ENCODE data around the gene MSI2.
A peak's percentile ranks its signal among the peaks of the same experiment; 100 is the strongest.

Gene MSI2

GRCh38 chr17:57542510-57542909 lies 286.2 kb downstream of the MSI2 start:
- no peak for ATAC-seq
- TF ChIP-seq CSRNP3 (CRISPR knock-in tag; IDR thresholded peaks at IDR 0.05) (no peak), ARNTL (CRISPR knock-in tag; IDR thresholded peaks at IDR 0.05; ENCODE audit: borderline replicate concordance, low read depth) (peak; percentile 25; the same call in 1 of the 2 replicates), CREB5 (CRISPR knock-in tag; IDR thresholded peaks at IDR 0.05; ENCODE audit: low read depth) (0 out of 2 replicates have a peak, but pooled peaks have one; percentile 5), ZFP30 (CRISPR knock-in tag; IDR thresholded peaks at IDR 0.05) (no peak), PPARA (CRISPR knock-in tag; IDR thresholded peaks at IDR 0.05; ENCODE audit: borderline replicate concordance) (no peak), ESRRG (CRISPR knock-in tag; IDR thresholded peaks at IDR 0.05) (no peak), SNAI2 (CRISPR knock-in tag; IDR thresholded peaks at IDR 0.05) (no peak), OSR1 (CRISPR knock-in tag; IDR thresholded peaks at IDR 0.05) (no peak)

GRCh38 chr17:57543230-57543629 lies 286.9 kb downstream of the MSI2 start:
- TF ChIP-seq ZFP30 (CRISPR knock-in tag; IDR thresholded peaks at IDR 0.05) (no peak), ZNF565 (CRISPR knock-in tag; conservative IDR thresholded peaks at IDR 0.05; ENCODE audit: low read depth) (no peak), PATZ1 (CRISPR knock-in tag; IDR thresholded peaks at IDR 0.05; ENCODE audit: borderline replicate concordance) (no peak), ESRRG (CRISPR knock-in tag; IDR thresholded peaks at IDR 0.05) (no peak), CREB5 (CRISPR knock-in tag; IDR thresholded peaks at IDR 0.05; ENCODE audit: low read depth) (no peak), TCF4 (CRISPR knock-in tag; IDR thresholded peaks at IDR 0.05; ENCODE audit: borderline replicate concordance) (no peak), OSR1 (CRISPR knock-in tag; IDR thresholded peaks at IDR 0.05) (no peak), RARB (CRISPR knock-in tag; IDR thresholded peaks at IDR 0.05) (no peak), ZNF70 (CRISPR knock-in tag; IDR thresholded peaks at IDR 0.05) (no peak), SNAI2 (CRISPR knock-in tag; IDR thresholded peaks at IDR 0.05) (no peak), CSDC2 (CRISPR knock-in tag; IDR thresholded peaks at IDR 0.05) (no peak), ZNF8 (CRISPR knock-in tag; IDR thresholded peaks at IDR 0.05) (no peak), TSHZ2 (CRISPR knock-in tag; IDR thresholded peaks at IDR 0.05) (no peak)
- ATAC-seq: no peak

- TF ChIP-seq CSRNP3 (CRISPR knock-in tag; IDR thresholded peaks at IDR 0.05) (0 out of 2 replicates have a peak, but pooled peaks have one; percentile 11), ISL1 (CRISPR knock-in tag; IDR thresholded peaks at IDR 0.05) (no peak), PPARA (CRISPR knock-in tag; IDR thresholded peaks at IDR 0.05; ENCODE audit: borderline replicate concordance) (no peak; the same call in 1 of the 2 replicates), TCF4 (CRISPR knock-in tag; IDR thresholded peaks at IDR 0.05; ENCODE audit: borderline replicate concordance) (peak; percentile 62; the same call in 1 of the 2 replicates), SNAI2 (CRISPR knock-in tag; IDR thresholded peaks at IDR 0.05) (0 out of 2 replicates have a peak, but pooled peaks have one; percentile 44), ZNF70 (CRISPR knock-in tag; IDR thresholded peaks at IDR 0.05) (0 out of 2 replicates have a peak, but pooled peaks have one; percentile 50)
Measured at GRCh38 chr17:57544401-57544800, 288.1 kb downstream of the MSI2 start.

More at GRCh38 chr17:57544401-57544800, 288.1 kb downstream of the MSI2 start:
- peak; percentile 4; the same call in 1 of the 3 replicates for ATAC-seq
